ENCODE results near the gene IL1B. TPM values are rescaled to one million over a fixed set of nuclear protein-coding genes. Genes with fewer than 3 reads are reported as not detected.

Gene IL1B
- total RNA-seq, 2 experiments from 2014 or later, result not detected

DNA sequence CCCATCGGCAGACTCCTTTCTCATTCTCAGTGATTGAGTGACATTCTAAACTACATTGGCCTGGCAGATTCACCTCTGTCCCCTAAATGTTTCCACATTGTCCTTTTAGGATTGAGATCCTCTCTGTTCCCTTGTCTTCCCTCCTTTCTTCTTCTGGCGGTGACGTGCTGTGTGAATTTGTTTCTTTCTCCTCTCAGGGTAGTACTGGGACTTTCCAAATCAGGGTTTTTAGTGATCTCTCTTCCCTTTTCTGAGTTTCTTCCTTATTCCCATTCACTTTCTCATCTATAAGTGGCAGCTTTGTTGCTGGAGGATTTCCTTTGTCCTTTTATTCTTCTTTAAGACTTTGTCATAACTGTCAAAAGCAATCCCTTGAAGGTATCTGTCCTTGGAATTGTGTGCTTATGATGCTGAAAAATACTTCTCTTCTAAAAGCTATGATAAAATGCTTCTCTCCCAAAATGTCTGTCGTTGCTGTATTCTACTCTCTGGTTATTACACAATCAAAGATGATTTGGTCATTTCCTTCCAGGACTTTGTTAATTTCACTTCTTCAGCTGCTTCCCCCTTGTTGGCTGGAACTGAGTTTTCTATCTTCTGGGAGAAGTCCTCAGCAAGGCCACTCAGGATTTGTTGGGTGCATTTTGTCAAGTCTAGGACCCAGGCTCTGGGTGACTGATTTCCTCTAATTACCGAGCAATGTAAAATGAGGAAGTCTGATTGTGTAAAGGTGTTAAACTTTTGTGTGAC is 4.9 kb upstream of the IL1B start:
- no peaks in the 10 kb centered on the region for H3K9me2 ChIP-seq (ENCODE audit: insufficient read depth, low read length)
- no peaks in the 10 kb centered on the region for H3K79me2 ChIP-seq (ENCODE audit: insufficient read depth, low read depth, low read length)
- intact Hi-C loops (cut with micrococcal nuclease; ENCODE audit: unreplicated experiment), result no loop called here
- ChIA-PET POLR2A (no interaction called here), CTCF (ENCODE audit: unreplicated experiment) (no interaction called here)
- H3K4me2 ChIP-seq (ENCODE audit: low read length), result no peak overlapping the region
- H2AFZ ChIP-seq (ENCODE audit: low read length), result no peak overlapping the region
- BruUV-seq (replicated peaks), result no TSS peak
- H3K9me3 ChIP-seq (ENCODE audit: low read length), result no peaks in the 10 kb centered on the region
- no peak overlapping the region for H3K4me3 ChIP-seq (ENCODE audit: low read depth, low read length, poor library complexity, severe bottlenecking)
- H4K20me1 ChIP-seq (ENCODE audit: insufficient read depth, low read length), result no peaks in the 10 kb centered on the region
- H3K36me3 ChIP-seq (ENCODE audit: insufficient read depth, low read length), result no peaks in the 10 kb centered on the region
- no peak for DNase-seq (ENCODE audit: low spot score)
- no peak overlapping the region for H3K27ac ChIP-seq (ENCODE audit: low read depth, low read length, poor library complexity, severe bottlenecking)
- no peak for TF ChIP-seq EZH2phosphoT487 (IDR thresholded peaks at IDR 0.05; ENCODE audit: borderline replicate concordance, low read depth, low read length)
- TF ChIP-seq, protein P1, sequence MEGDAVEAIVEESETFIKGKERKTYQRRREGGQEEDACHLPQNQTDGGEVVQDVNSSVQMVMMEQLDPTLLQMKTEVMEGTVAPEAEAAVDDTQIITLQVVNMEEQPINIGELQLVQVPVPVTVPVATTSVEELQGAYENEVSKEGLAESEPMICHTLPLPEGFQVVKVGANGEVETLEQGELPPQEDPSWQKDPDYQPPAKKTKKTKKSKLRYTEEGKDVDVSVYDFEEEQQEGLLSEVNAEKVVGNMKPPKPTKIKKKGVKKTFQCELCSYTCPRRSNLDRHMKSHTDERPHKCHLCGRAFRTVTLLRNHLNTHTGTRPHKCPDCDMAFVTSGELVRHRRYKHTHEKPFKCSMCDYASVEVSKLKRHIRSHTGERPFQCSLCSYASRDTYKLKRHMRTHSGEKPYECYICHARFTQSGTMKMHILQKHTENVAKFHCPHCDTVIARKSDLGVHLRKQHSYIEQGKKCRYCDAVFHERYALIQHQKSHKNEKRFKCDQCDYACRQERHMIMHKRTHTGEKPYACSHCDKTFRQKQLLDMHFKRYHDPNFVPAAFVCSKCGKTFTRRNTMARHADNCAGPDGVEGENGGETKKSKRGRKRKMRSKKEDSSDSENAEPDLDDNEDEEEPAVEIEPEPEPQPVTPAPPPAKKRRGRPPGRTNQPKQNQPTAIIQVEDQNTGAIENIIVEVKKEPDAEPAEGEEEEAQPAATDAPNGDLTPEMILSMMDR (conservative IDR thresholded peaks at IDR 0.05; ENCODE audit: low read length), result no peak
- no peaks in the 10 kb centered on the region for H3K4me1 ChIP-seq (ENCODE audit: insufficient read depth, low read length, poor library complexity, severe bottlenecking)

DNA sequence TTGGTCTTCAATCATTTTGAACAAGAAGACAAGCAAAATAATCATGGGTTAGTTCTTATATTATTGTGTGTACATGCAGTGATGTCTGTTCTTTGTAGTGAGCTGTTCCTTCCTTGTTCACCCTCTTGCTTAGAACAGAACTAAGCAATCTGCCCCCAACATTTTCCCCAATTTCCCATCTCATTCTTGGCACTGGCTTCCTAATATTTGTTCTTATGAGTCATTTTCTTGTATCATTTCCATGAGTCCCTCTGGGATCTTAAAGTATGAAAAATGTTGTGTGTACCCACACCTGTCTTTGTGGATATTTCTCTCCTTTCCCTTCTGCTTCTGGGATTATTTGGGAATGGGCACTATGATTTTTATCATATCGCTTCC is 3.5 kb upstream of the IL1B start:
- intact Hi-C loops (cut with micrococcal nuclease; ENCODE audit: unreplicated experiment), result no loop called here
- BruUV-seq (replicated peaks), result no TSS peak
- H3K27ac ChIP-seq (ENCODE audit: low read depth, low read length, poor library complexity, severe bottlenecking), result no peak overlapping the region
- H3K36me3 ChIP-seq (ENCODE audit: insufficient read depth, low read length), result no peaks in the 10 kb centered on the region
- no peak overlapping the region for H2AFZ ChIP-seq (ENCODE audit: low read length)
- TF ChIP-seq, protein P1 (conservative IDR thresholded peaks at IDR 0.05; ENCODE audit: low read length), result no peak
- TF ChIP-seq EZH2phosphoT487 (IDR thresholded peaks at IDR 0.05; ENCODE audit: borderline replicate concordance, low read depth, low read length), result no peak
- H3K9me3 ChIP-seq (ENCODE audit: low read length), result no peaks in the 10 kb centered on the region
- H3K79me2 ChIP-seq (ENCODE audit: insufficient read depth, low read depth, low read length), result no peaks in the 10 kb centered on the region
- no peak overlapping the region for H3K4me3 ChIP-seq (ENCODE audit: low read depth, low read length, poor library complexity, severe bottlenecking)
- H4K20me1 ChIP-seq (ENCODE audit: insufficient read depth, low read length), result no peaks in the 10 kb centered on the region
- H3K4me2 ChIP-seq (ENCODE audit: low read length), result no peak overlapping the region
- H3K4me1 ChIP-seq (ENCODE audit: insufficient read depth, low read length, poor library complexity, severe bottlenecking), result no peaks in the 10 kb centered on the region
- DNase-seq (ENCODE audit: low spot score), result no peak
- H3K9me2 ChIP-seq (ENCODE audit: insufficient read depth, low read length), result no peaks in the 10 kb centered on the region
- ChIA-PET CTCF (ENCODE audit: unreplicated experiment) (no interaction called here), POLR2A (no interaction called here)

DNA sequence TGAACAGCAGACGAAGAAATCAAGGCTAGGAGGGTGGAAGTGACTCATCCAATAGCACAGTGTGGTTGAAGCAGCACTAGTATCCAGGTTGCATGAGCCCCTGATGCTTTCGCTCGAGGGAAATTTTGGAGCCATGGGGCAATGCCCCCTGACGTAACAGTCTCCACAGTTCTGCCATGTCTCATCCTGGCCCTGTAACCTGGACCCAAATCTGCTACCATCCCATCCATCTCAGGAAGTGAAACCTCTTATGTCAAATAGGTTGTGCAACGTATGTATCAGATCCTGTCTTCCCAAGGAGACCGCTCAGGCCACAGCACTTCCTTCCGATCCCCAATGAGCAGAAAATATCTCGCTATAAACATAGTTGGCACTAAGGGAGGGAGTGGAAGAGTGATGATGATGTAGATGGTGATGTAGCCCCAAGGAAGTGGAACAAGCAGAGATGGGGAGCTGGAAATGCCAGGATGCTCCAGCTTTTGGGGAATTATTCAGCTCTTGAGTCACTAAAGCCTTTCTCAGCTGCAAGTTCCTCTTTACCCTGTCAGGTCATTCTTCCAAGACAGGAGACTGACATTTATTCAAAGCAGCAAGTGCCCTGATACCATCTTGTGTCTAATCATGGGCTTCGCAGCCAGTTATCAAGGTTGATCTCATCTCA is 3.0 kb upstream of the IL1B start:
- no peak for TF ChIP-seq EZH2phosphoT487 (IDR thresholded peaks at IDR 0.05; ENCODE audit: borderline replicate concordance, low read depth, low read length)
- TF ChIP-seq, protein P1 (conservative IDR thresholded peaks at IDR 0.05; ENCODE audit: low read length), result no peak
- H3K4me1 ChIP-seq (ENCODE audit: insufficient read depth, low read length, poor library complexity, severe bottlenecking), result no peaks in the 10 kb centered on the region
- intact Hi-C loops (cut with micrococcal nuclease; ENCODE audit: unreplicated experiment), result no loop called here
- no peak for DNase-seq (ENCODE audit: low spot score)
- no peak overlapping the region for H2AFZ ChIP-seq (ENCODE audit: low read length)
- H4K20me1 ChIP-seq (ENCODE audit: insufficient read depth, low read length), result no peaks in the 10 kb centered on the region
- H3K36me3 ChIP-seq (ENCODE audit: insufficient read depth, low read length), result no peaks in the 10 kb centered on the region
- H3K9me2 ChIP-seq (ENCODE audit: insufficient read depth, low read length), result no peaks in the 10 kb centered on the region
- no peak overlapping the region for H3K27ac ChIP-seq (ENCODE audit: low read depth, low read length, poor library complexity, severe bottlenecking)
- no peaks in the 10 kb centered on the region for H3K9me3 ChIP-seq (ENCODE audit: low read length)
- CTCF ChIA-PET (ENCODE audit: unreplicated experiment), result no interaction called here
- H3K79me2 ChIP-seq (ENCODE audit: insufficient read depth, low read depth, low read length), result no peaks in the 10 kb centered on the region
- no TSS peak for BruUV-seq (replicated peaks)
- no peak overlapping the region for H3K4me3 ChIP-seq (ENCODE audit: low read depth, low read length, poor library complexity, severe bottlenecking)
- no peak overlapping the region for H3K4me2 ChIP-seq (ENCODE audit: low read length)
- POLR2A ChIA-PET, result interaction anchor here (0.8 kb wide), 1 partner anchor 55 kb away, joined by 5 read pairs; no protein-coding TSS in a partner anchor
